Measurements from ENCODE around the gene HAPLN3.

DNA sequence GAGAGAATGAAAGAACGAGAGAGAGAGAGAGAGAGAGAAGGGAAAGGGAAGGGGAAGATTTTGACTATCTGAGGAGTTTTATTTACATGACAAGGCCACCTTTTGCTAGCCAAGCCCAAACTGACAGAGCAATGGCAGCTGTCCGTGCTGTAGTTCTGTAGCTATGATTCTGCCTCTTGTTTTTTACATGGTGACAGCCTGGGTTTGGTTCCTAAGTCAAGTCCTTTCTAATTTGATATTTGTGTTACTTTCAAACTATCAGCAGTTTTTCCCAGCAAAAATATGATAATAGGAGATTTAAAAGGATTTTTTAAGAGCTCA, 44.1 kb upstream of the HAPLN3 start:
- TF ChIP-seq EZH2phosphoT487 (IDR thresholded peaks at IDR 0.05; ENCODE audit: insufficient read depth, low read depth) (no peak), EZH2 (IDR thresholded peaks at IDR 0.05; ENCODE audit: insufficient read depth, poor library complexity, severe bottlenecking) (no peak)
